Right atrium auricular region (tissue), 2 donors: ENCODE data around the gene CEACAM19. TPM values are rescaled to one million over a fixed set of nuclear protein-coding genes. Genes with fewer than 3 reads are reported as not detected.
"Not testable (repeated sequence)": the region's sequence is repeated elsewhere in the genome, so short reads cannot be mapped to it uniquely, and the experiment has no call there.

Experiments used
- DNase-seq: peaks from one replicate; pipeline ENCODE4 v3.0.0-alpha.2; 2019; ENCODE audit warnings: low spot score
- H3K27ac ChIP-seq, 2 donors: fragments of 200-600 bp; sonication (generic); 1 replicate in 1 of 2; 2 replicates in 1 of 2; pipeline ENCODE4 v1.5.1; 2016 to 2019
- H3K27me3 ChIP-seq, 2 donors: fragments of 200-600 bp; sonication (generic); one replicate each; pipeline versions ENCODE4 v1.5.1 to v1.6.0; 2017 to 2019
- H3K36me3 ChIP-seq: fragments of 200-600 bp; sonication (generic); one replicate; pipeline ENCODE4 v1.5.1; 2016
- H3K4me1 ChIP-seq, 2 donors: fragments of 200-600 bp; sonication (generic); one replicate each; pipeline versions ENCODE4 v1.5.1 to v1.6.0; 2017 to 2019
- H3K4me3 ChIP-seq, 2 donors: fragments of 200-600 bp; sonication (generic); 1 replicate in 1 of 2; 2 replicates in 1 of 2; pipeline ENCODE4 v1.5.1; 2017 to 2019; ENCODE audit warnings: mild to moderate bottlenecking in 1 of 2, moderate library complexity in 1 of 2
- H3K9me3 ChIP-seq, 2 donors: fragments of 200-600 bp; sonication (generic); one replicate each; pipeline ENCODE4 v1.5.1; 2019
- total RNA-seq, 2 donors: library from RNA; depleted of rRNA; stranded (reverse); fragments of >200 nt; gene quantifications; one replicate each; pipeline ENCODE4 v1.1.0, GENCODE V29; 2016
- TF ChIP-seq, protein P1 (sequence below), 2 donors: fragments of 200-600 bp; sonication (generic); IDR thresholded peaks; one replicate each; pipeline ENCODE4 v1.5.1; 2019; ENCODE audit warnings: antibody characterized with exemption in 2 of 2

The CEACAM19 gene
- total RNA-seq, 2 donors from 2014 or later = 2.3 to 3.1 TPM

DNA sequence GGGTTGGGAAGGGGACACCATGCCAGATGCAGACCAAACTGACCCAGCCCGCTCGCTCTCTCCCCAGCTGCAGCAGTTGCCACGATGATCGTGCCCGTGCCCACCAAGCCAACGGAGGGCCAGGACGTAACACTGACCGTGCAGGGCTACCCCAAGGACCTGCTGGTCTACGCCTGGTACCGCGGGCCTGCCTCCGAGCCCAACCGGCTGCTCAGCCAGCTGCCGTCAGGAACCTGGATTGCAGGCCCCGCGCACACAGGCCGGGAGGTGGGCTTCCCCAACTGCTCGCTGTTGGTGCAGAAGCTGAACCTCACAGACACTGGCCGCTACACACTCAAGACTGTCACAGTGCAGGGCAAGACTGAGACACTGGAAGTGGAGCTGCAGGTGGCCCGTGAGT is 36.5 kb downstream of the CEACAM19 start:
- no peaks in the 10 kb centered on the region for H3K9me3 ChIP-seq
- DNase-seq = no peak

DNA sequence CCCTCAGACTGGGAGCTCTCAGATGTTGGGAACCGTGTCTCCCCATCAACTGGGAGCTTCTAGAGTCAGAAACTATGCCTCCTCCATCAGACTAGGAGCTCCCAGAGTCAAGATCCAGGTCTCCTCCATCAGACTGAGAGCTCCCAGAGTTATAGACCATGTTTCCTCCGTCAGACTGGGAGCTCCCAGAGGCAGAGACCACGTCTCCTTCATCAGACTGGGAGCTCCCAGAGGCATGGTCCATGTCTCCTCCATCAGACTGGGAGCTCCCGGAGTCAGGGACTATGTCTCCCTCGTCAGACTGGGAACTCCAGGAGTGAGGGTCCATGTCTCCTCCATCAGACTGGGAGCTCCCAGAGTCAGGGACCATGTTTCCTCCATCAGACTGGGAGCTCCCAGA is 37.7 kb downstream of the CEACAM19 start:
- TF ChIP-seq, protein P1, sequence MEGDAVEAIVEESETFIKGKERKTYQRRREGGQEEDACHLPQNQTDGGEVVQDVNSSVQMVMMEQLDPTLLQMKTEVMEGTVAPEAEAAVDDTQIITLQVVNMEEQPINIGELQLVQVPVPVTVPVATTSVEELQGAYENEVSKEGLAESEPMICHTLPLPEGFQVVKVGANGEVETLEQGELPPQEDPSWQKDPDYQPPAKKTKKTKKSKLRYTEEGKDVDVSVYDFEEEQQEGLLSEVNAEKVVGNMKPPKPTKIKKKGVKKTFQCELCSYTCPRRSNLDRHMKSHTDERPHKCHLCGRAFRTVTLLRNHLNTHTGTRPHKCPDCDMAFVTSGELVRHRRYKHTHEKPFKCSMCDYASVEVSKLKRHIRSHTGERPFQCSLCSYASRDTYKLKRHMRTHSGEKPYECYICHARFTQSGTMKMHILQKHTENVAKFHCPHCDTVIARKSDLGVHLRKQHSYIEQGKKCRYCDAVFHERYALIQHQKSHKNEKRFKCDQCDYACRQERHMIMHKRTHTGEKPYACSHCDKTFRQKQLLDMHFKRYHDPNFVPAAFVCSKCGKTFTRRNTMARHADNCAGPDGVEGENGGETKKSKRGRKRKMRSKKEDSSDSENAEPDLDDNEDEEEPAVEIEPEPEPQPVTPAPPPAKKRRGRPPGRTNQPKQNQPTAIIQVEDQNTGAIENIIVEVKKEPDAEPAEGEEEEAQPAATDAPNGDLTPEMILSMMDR (IDR thresholded peaks at IDR 0.05) = no peak
- H3K36me3 ChIP-seq = no peaks in the 10 kb centered on the region
- DNase-seq = no peak
- no peak overlapping the region for H3K27ac ChIP-seq
- no peaks in the 10 kb centered on the region for H3K27me3 ChIP-seq
- H3K4me3 ChIP-seq = no peak overlapping the region
- no peaks in the 10 kb centered on the region for H3K9me3 ChIP-seq
- no peaks in the 10 kb centered on the region for H3K4me1 ChIP-seq

More for the DNA sequence above, 36.5 kb downstream of the CEACAM19 start:
- Histone ChIP-seq H3K27me3 (no peaks in the 10 kb centered on the region), H3K27ac (no peak overlapping the region), H3K4me1 (no peaks in the 10 kb centered on the region), H3K4me3 (no peak overlapping the region), H3K36me3 (no peaks in the 10 kb centered on the region)
- TF ChIP-seq, protein P1 (IDR thresholded peaks at IDR 0.05) = no peak

DNA sequence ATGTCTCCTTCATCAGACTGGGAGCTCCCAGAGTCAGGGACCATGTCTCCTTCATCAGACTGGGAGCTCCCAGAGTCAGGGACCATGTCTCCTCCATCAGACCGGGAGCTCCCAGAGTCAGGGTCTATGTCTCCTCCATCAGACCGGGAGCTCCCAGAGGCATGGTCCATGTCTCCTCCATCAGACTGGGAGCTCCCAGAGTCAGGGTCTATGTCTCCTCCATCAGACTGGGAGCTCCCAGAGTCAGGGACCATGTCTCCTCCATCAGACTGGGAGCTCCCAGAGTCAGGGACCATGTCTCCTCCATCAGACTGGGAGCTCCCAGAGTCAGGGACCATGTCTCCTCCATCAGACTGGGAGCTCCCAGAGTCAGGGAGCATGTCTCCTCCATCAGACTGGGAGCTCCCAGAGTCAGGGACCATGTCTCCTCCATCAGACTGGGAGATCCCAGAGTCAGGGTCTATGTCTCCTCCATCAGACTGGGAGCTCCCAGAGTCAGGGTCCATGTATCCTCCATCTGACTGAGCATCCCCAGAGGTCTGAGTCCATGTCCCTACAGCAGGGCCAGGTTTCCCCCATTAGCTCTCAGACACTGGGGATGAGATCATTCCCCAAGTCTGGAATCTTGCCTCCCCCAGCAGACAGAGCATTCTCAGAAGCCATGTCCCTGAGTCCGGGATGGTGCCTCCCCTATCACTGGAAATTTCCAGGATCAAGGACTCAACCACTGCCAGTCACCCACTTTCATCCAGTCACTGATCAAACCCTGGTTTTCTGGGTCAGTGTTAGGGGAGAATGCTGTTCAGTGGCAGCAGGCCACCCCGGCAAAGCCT is 38.4 kb downstream of the CEACAM19 start:
- DNase-seq, H3K4me3 ChIP-seq, H3K4me1 ChIP-seq, H3K36me3 ChIP-seq, H3K27ac ChIP-seq, H3K27me3 ChIP-seq, H3K9me3 ChIP-seq: not testable (repeated sequence)

DNA sequence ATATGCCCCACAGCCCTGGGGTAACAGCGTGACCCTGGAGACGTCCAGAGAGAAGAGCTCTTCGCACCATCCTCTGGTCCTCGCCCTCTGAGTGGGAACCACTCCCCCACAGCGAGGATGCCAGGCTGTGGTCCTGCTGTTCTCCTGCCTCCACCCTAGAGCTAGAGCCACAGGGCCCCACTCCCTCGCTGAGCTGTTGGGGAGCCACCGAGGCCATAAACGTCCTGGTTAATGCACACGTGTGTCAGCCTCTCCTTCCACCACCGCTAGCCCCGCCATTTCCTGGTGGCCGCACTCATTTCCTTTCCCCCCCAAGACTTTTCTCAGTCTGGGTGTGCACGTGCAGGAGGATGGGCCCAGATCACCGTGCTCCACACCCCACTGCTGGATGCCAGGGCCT is 39.2 kb downstream of the CEACAM19 start:
- H3K9me3 ChIP-seq = peaks cover 0 to 6% of the 10 kb centered on the region in 2 donors
- TF ChIP-seq, protein P1 (IDR thresholded peaks at IDR 0.05) = no peak
- H3K27ac ChIP-seq = no peak overlapping the region
- no peaks in the 10 kb centered on the region for H3K27me3 ChIP-seq
- H3K4me1 ChIP-seq = no peaks in the 10 kb centered on the region
- DNase-seq = no peak
- no peaks in the 10 kb centered on the region for H3K36me3 ChIP-seq
- no peak overlapping the region for H3K4me3 ChIP-seq

DNA sequence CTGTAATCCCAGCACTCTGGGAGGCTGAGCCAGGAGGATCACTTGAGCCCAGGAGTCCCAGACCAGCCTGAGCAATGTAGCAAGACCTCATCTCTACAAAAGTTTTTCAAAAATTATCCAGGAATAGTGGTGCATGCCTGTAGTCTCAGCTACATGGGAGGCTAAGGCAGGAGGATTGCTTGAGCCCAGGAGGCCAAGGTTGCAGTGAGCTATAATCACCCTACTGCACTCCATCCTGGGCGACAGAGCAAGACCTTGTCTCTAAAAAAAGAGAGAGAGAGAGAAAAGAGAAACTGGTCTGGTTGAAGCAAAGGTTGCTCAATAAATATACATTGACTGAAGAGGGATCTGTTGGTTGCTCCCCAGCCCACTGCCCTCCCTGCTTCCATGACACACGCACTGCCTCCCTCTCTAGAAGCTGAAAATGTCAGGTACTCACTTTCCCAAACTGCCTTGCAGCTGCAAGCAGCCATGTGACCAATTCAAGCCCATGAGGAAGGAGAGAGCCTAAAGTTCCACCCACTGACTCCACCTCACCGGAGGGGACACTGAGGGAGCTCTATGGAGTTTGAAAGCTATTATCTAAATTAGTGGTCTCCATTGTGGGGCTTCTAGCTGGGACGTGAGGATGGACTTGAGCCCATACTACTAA is 41.7 kb downstream of the CEACAM19 start:
- Histone ChIP-seq H3K27ac (no peak overlapping the region), H3K4me3 (no peak overlapping the region), H3K9me3 (peaks cover 0 to 6% of the 10 kb centered on the region in 2 donors), H3K27me3 (no peaks in the 10 kb centered on the region), H3K36me3 (no peaks in the 10 kb centered on the region), H3K4me1 (no peaks in the 10 kb centered on the region)
- DNase-seq = no peak
- TF ChIP-seq, protein P1 (IDR thresholded peaks at IDR 0.05) = no peak

DNA sequence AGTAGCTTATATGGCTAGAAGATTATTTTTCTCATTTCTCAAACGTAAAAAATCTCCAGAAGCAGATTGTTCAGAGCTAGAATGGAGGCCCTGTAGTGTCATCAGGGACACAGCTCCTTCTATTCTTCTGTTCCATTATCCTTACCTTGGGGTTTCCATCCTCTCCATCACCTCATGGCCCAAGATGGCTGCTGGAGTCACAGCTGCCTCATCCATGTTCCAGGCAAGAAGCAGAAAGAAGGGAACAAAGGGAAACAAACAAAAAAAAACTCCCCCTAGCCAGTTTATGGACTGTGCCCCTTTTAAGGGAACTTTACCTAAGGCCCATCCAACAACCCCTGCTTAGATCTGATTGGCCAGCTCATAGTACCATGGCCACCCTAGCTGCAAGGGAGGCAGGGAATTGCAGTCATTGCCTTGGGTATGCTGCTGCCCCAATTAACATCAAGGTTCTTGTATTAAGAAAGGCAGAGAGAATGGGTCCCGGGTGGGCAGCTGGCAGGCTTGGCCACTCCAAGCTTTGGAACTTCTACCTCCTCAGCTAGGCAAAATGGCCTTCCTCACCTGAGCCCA is 43.4 kb downstream of the CEACAM19 start:
- Histone ChIP-seq H3K36me3 (no peaks in the 10 kb centered on the region), H3K4me3 (no peak overlapping the region), H3K9me3 (peaks cover 0 to 6% of the 10 kb centered on the region in 2 donors), H3K27ac (no peak overlapping the region), H3K27me3 (no peaks in the 10 kb centered on the region), H3K4me1 (peaks cover 0 to 13% of the 10 kb centered on the region in 2 donors)
- no peak for DNase-seq
- TF ChIP-seq, protein P1 (IDR thresholded peaks at IDR 0.05) = no peak
